HG02981 (cell line): Measurements from ENCODE around the gene HAUS2.

Experiments
- ATAC-seq: cut with Tn5 transposase; IDR thresholded peaks from one replicate; pipeline ENCODE4 v1.9.1; 2021; ENCODE audit warnings: mild to moderate bottlenecking, moderate library complexity; ENCODE audit not compliant: unreplicated experiment

HAUS2 gene

DNA sequence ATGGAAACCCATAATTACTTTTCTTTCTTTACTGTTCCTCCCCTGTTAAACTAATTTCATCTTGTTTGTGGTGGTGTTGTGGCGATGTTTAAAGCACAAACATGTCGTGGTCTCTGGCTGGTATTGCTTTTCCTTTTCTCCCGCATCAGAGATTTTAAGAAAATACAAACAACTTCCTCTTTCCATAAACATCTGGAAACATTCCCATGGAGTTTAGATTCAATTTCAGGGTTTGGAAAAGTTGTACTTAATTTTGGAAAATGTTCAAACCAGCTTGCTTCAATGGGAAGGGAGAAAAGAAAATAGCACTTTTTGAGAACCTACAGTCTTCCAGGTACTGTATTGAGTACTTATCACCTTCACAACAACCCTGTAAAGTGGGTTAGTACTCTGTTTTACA lies 57.2 kb downstream of the HAUS2 start:
- ATAC-seq = no peak

DNA sequence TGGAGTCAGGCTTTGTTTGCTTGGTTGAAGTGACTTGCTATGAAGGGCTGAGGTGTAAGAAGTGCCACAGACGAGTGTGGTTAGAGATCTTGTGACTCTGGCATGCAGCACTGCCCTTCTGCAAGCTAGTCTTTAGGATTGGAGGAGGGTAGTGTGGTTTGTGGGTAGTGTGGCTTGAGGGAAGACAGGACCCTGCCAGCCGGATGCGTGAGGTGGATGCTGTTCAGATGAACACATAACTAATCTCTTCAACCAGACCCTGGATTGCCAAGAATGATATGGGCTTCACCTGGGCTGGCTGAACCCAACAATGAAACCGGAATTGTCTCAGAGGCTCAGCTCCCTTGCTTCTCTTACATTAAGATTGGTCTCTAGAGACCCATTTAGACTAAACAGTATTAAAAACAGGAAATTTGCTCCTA lies 59.5 kb downstream of the HAUS2 start:
- peak; percentile 57 for ATAC-seq

DNA sequence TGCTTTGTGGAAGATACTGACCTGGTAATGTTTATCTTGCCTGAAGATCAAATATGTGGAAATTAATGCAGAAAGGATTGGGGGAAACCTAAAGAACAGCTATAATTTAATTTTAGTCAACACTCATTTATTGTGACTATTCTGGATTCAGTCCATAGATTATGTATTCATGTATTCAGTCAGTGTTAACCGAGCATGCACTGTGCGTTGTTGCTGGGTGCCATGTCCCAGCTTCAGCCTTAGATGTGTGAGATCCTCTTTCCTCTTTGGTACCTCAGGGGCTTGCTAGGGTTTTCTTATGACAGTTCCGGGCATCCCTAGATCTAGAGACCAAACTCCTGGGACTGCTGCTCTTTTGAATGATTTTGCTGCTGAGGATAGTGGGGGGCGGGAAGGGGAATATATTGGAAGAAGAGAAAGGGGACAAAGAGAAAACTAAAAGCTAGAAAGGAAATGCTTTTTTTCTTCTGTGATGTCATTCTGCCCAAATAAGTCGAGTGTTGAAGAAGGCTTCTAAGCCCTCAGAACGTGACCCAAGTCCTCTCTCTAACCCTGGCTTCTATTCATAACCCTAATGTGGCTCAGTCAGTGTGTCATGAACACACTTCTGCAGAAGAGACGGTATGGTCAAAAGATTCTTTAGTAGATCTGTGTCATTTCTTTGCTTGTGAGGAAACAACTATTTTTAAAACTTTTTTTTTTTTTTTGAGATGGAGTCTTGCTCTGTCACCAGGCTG lies 60.3 kb downstream of the HAUS2 start:
- no peak for ATAC-seq

GRCh38 chr15:42611532-42611931 lies 62.9 kb downstream of the HAUS2 start:
- no peak for ATAC-seq

GRCh38 chr15:42612367-42612912 lies 63.8 kb downstream of the HAUS2 start:
- no peak for ATAC-seq

DNA sequence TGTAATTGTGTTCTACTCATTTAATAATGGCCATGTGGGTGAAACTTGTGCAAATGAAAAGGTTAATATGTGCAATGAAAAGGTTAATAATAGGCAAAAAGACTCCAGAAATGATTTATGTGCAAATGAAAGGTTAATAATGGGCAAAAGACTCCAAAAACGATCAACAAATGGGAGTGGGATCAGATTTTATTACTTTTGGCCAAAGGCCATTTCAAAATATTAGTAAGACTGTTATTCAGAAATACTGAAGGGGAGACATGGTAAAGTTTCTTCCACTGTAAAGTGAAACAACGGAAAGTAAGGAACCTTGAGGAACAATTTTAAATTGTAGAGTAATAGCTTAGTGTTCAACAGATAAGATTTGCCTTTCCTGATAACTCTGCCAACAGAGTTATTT lies 67.5 kb downstream of the HAUS2 start:
- ATAC-seq = no peak
